Smooth muscle cell (in vitro differentiated cells): Measurements from ENCODE around the gene POLN. TPM values are rescaled to one million over a fixed set of nuclear protein-coding genes. Genes with fewer than 3 reads are reported as not detected.

Experiments
- DNase-seq: peaks from one replicate; lab custom pipeline; 2025; ENCODE audit not compliant: unreplicated experiment; lab: John Stamatoyannopoulos, UW
- H2AFZ ChIP-seq: fragments of 200-600 bp; sonication (generic); 2 replicates; pipeline ENCODE4 v1.6.0; 2016; ENCODE audit warnings: antibody characterized with exemption, low read depth, mild to moderate bottlenecking
- H3F3A ChIP-seq: fragments of 200-600 bp; sonication (generic); 2 replicates; pipeline ENCODE4 v1.6.0; 2017; ENCODE audit warnings: antibody characterized with exemption, low read depth
- H3K27ac ChIP-seq: fragments of 200-600 bp; sonication (generic); 2 replicates; pipeline ENCODE4 v1.5.1; 2016; ENCODE audit warnings: low read depth, mild to moderate bottlenecking
- H3K27me3 ChIP-seq: fragments of 200-600 bp; sonication (generic); 2 replicates; pipeline ENCODE4 v1.6.1; 2016; ENCODE audit warnings: low read depth, mild to moderate bottlenecking
- H3K36me3 ChIP-seq: fragments of 200-600 bp; sonication (generic); 2 replicates; pipeline ENCODE4 v1.5.1; 2016; ENCODE audit warnings: low read depth
- H3K4me1 ChIP-seq: fragments of 200-600 bp; sonication (generic); 2 replicates; pipeline ENCODE4 v1.5.1; 2016; ENCODE audit warnings: low read depth
- H3K4me2 ChIP-seq: fragments of 200-600 bp; sonication (generic); 2 replicates; pipeline ENCODE4 v1.6.0; 2016; ENCODE audit warnings: mild to moderate bottlenecking
- H3K4me3 ChIP-seq: fragments of 200-600 bp; sonication (generic); 2 replicates; pipeline ENCODE4 v1.5.1; 2016; ENCODE audit warnings: mild to moderate bottlenecking
- H3K79me2 ChIP-seq: fragments of 200-600 bp; sonication (generic); 2 replicates; pipeline ENCODE4 v1.6.0; 2016; ENCODE audit warnings: low read depth, mild to moderate bottlenecking
- H3K9ac ChIP-seq: fragments of 200-600 bp; sonication (generic); 2 replicates; pipeline ENCODE4 v1.6.0; 2016; ENCODE audit warnings: low read depth
- H3K9me3 ChIP-seq: fragments of 200-600 bp; sonication (generic); replicated peaks from 2 replicates; pipeline ENCODE4 v1.5.1; 2016; ENCODE audit warnings: low read depth
- H4K20me1 ChIP-seq: fragments of 200-600 bp; sonication (generic); 2 replicates; pipeline ENCODE4 v1.6.0; 2016; ENCODE audit warnings: low read depth
- CTCF ChIP-seq: fragments of 200-600 bp; sonication (generic); IDR thresholded peaks from 2 replicates; pipeline ENCODE4 v1.5.1; 2017; ENCODE audit warnings: borderline replicate concordance, mild to moderate bottlenecking, antibody characterized with exemption; ENCODE audit not compliant: insufficient read depth, poor library complexity, severe bottlenecking
- WGBS: methylation state at CpG from one replicate; pipeline ENCODE4 v1.1.7; 2016; ENCODE audit warnings: low lambda C conversion rate; 5-methylcytosine and 5-hydroxymethylcytosine counted together
- polyA plus RNA-seq: library from polyadenylated mRNA; unstranded; fragments of >200 nt; fragmentation: Nextera tagmentation; extraction: Ambion mirVana; gene quantifications from 2 replicates; pipeline ENCODE4 v1.2.1, GENCODE V29; 2016
- total RNA-seq: library from RNA; depleted of rRNA; stranded (reverse); fragments of >200 nt; gene quantifications from 2 replicates; pipeline ENCODE4 v1.2.3, GENCODE V29; 2014

POLN gene
- total and polyA plus RNA-seq, 2 experiments from 2014 or later: 0.35 to 3.0 TPM

- no peak overlapping the region for H3K9ac ChIP-seq
- H2AFZ ChIP-seq: no peak overlapping the region
- H3K9me3 ChIP-seq: no peaks in the 10 kb centered on the region
- H3K27me3 ChIP-seq: no peaks in the 10 kb centered on the region
- no peak overlapping the region for H3K27ac ChIP-seq
- no peaks in the 10 kb centered on the region for H3K4me1 ChIP-seq
- H3K79me2 ChIP-seq: no peaks in the 10 kb centered on the region
- no peaks in the 10 kb centered on the region for H3K36me3 ChIP-seq
- no peaks in the 10 kb centered on the region for H3F3A ChIP-seq
- no peak overlapping the region for H3K4me3 ChIP-seq
- no peak for TF ChIP-seq CTCF
- H3K4me2 ChIP-seq: no peak overlapping the region
- H4K20me1 ChIP-seq: no peaks in the 10 kb centered on the region
- DNase-seq: no peak
These were observed 58.5 kb downstream of the POLN start for GRCh38 chr4:2183394-2183793.

- 48% methylated on average over 3 of the region's 3 CpGs for whole genome bisulfite sequencing
- no peak overlapping the region for H3K4me2 ChIP-seq
These were observed 58.9 kb downstream of the POLN start for GRCh38 chr4:2182994-2183393.

GRCh38 chr4:2180410-2180809 lies 61.5 kb downstream of the POLN start:
- H3K4me3 ChIP-seq: no peak overlapping the region
- H3K27me3 ChIP-seq: no peaks in the 10 kb centered on the region
- H3K79me2 ChIP-seq: no peaks in the 10 kb centered on the region
- no peak overlapping the region for H3K27ac ChIP-seq
- no peak overlapping the region for H3K4me2 ChIP-seq
- H2AFZ ChIP-seq: no peak overlapping the region
- DNase-seq: no peak
- H3K4me1 ChIP-seq: no peaks in the 10 kb centered on the region
- TF ChIP-seq CTCF: no peak
- no peaks in the 10 kb centered on the region for H3K36me3 ChIP-seq
- H3K9me3 ChIP-seq: no peaks in the 10 kb centered on the region
- H3F3A ChIP-seq: no peaks in the 10 kb centered on the region
- 85% methylated on average over 2 of the region's 2 CpGs for WGBS
- no peak overlapping the region for H3K9ac ChIP-seq
- no peaks in the 10 kb centered on the region for H4K20me1 ChIP-seq

More at GRCh38 chr4:2182994-2183393, 58.9 kb downstream of the POLN start:
- Histone ChIP-seq H3K27ac (no peak overlapping the region), H3K9ac (no peak overlapping the region), H3K9me3 (no peaks in the 10 kb centered on the region), H3F3A (no peaks in the 10 kb centered on the region), H4K20me1 (no peaks in the 10 kb centered on the region), H3K79me2 (no peaks in the 10 kb centered on the region), H3K4me1 (no peaks in the 10 kb centered on the region), H3K36me3 (no peaks in the 10 kb centered on the region), H3K4me3 (no peak overlapping the region), H3K27me3 (no peaks in the 10 kb centered on the region), H2AFZ (no peak overlapping the region)
- no peak for DNase-seq
- TF ChIP-seq CTCF: no peak

DNA sequence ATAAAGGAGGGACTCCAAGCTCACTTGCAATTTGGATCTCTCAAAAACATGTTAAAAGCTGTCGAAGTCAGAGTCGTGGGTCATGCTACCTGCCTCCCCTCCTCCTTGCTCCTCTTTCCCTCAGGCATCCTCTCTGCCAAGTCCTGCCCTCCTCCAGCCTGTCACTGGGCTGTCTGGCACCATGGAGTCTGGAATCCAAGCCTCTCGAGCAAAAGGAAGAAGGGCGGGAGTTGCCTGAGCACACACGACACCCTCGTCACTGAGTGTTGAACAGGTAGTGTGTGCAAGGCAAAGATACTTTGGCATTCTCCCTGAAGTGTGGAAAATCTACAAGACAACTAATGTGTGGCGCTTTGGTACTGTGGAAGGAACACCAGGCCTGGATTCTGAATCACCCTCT lies 62.2 kb downstream of the POLN start:
- 81% methylated on average over 7 of the region's 7 CpGs for WGBS

More for the DNA sequence above, 62.2 kb downstream of the POLN start:
- H3F3A ChIP-seq: no peaks in the 10 kb centered on the region
- H3K9ac ChIP-seq: no peak overlapping the region
- no peak overlapping the region for H3K4me3 ChIP-seq
- H3K27ac ChIP-seq: no peak overlapping the region
- H3K36me3 ChIP-seq: no peaks in the 10 kb centered on the region
- H2AFZ ChIP-seq: no peak overlapping the region
- H3K4me2 ChIP-seq: no peak overlapping the region
- H3K27me3 ChIP-seq: no peaks in the 10 kb centered on the region
- DNase-seq: no peak
- no peak for TF ChIP-seq CTCF
- H3K79me2 ChIP-seq: no peaks in the 10 kb centered on the region
- H4K20me1 ChIP-seq: no peaks in the 10 kb centered on the region
- H3K9me3 ChIP-seq: no peaks in the 10 kb centered on the region
- no peaks in the 10 kb centered on the region for H3K4me1 ChIP-seq
